HepG2 (cell line): ENCODE measurements around the gene MFSD6. TPM values are rescaled to one million over a fixed set of nuclear protein-coding genes. Genes with fewer than 3 reads are reported as not detected.
A peak's percentile ranks its signal among the peaks of the same experiment; 100 is the strongest.

Experiments used
- ATM ChIP-seq: fragments of 450-650 bp; IDR thresholded peaks from 2 replicates; pipeline ENCODE4 v1.7.1; 2017; ENCODE audit warnings: mild to moderate bottlenecking, borderline replicate concordance
- BRF2 ChIP-seq: sonication (generic); formaldehyde crosslinking; IDR thresholded peaks from 2 replicates; pipeline ENCODE4 v1.8.1; 2022; ENCODE audit warnings: mild to moderate bottlenecking, missing genetic modification reagents
- CREBL2 ChIP-seq: sonication (generic); formaldehyde crosslinking; IDR thresholded peaks from 2 replicates; pipeline ENCODE4 v1.8.1; 2023; ENCODE audit warnings: missing genetic modification reagents, mild to moderate bottlenecking, borderline replicate concordance
- FOXA3 ChIP-seq: IDR thresholded peaks from 2 replicates; pipeline ENCODE4 v1.6.1; 2016; ENCODE audit warnings: missing genetic modification reagents, missing compliant biosample characterization
- MXD4 ChIP-seq: IDR thresholded peaks from 2 replicates; pipeline ENCODE4 v1.6.1; 2016; ENCODE audit warnings: mild to moderate bottlenecking, missing biosample characterization, missing genetic modification reagents
- RFX3 ChIP-seq: IDR thresholded peaks from 2 replicates; pipeline ENCODE4 v1.6.1; 2016; ENCODE audit warnings: missing biosample characterization, missing genetic modification reagents
- SETDB1 ChIP-seq: sonication (generic); formaldehyde crosslinking; IDR thresholded peaks from 2 replicates; pipeline ENCODE4 v1.5.1; 2020; ENCODE audit warnings: missing genetic modification reagents, mild to moderate bottlenecking, borderline replicate concordance
- SOX5 ChIP-seq: IDR thresholded peaks from 2 replicates; pipeline ENCODE4 v1.6.1; 2016; ENCODE audit warnings: borderline replicate concordance
- SP4 ChIP-seq: sonication (generic); formaldehyde crosslinking; IDR thresholded peaks from 2 replicates; pipeline ENCODE4 v1.8.1; 2023; ENCODE audit warnings: mild to moderate bottlenecking, missing genetic modification reagents
- SRSF9 ChIP-seq: fragments of 200-400 bp; formaldehyde crosslinking; IDR thresholded peaks from 2 replicates; pipeline ENCODE4 v1.6.1; 2018; ENCODE audit warnings: borderline replicate concordance, mild to moderate bottlenecking, low read depth, low read length; ENCODE audit not compliant: insufficient read depth, poor library complexity, severe bottlenecking
- TFAP4 ChIP-seq: sonication (generic); IDR thresholded peaks from 2 replicates; pipeline ENCODE4 v1.6.1; 2016; ENCODE audit warnings: low read depth, borderline replicate concordance
- YY1 ChIP-seq: IDR thresholded peaks from 2 replicates; pipeline ENCODE4 v1.6.1; 2011; ENCODE audit warnings: low read length, low read depth, moderate library complexity, mild to moderate bottlenecking; ENCODE audit not compliant: insufficient read depth, insufficient replicate concordance
- ZBTB4 ChIP-seq: sonication (generic); formaldehyde crosslinking; IDR thresholded peaks from 2 replicates; pipeline ENCODE4 v1.4.0; 2020; ENCODE audit warnings: missing genetic modification reagents, mild to moderate bottlenecking, borderline replicate concordance
- ZC3H4 ChIP-seq: sonication (generic); formaldehyde crosslinking; IDR thresholded peaks from 2 replicates; pipeline ENCODE4 v1.4.0; 2020; ENCODE audit warnings: missing genetic modification reagents, borderline replicate concordance
- ZFP36L1 ChIP-seq: sonication (generic); formaldehyde crosslinking; IDR thresholded peaks from 2 replicates; pipeline ENCODE4 v1.8.0; 2022; ENCODE audit warnings: mild to moderate bottlenecking, missing genetic modification reagents, moderate library complexity
- ZFY ChIP-seq: sonication (generic); formaldehyde crosslinking; IDR thresholded peaks from 2 replicates; pipeline ENCODE4 v1.4.0; 2020; ENCODE audit warnings: missing genetic modification reagents
- ZNF124 ChIP-seq: sonication (generic); formaldehyde crosslinking; IDR thresholded peaks from 2 replicates; pipeline ENCODE4 v1.4.0; 2020; ENCODE audit warnings: missing genetic modification reagents
- ZNF160 ChIP-seq: sonication (generic); formaldehyde crosslinking; IDR thresholded peaks from 2 replicates; pipeline ENCODE4 v1.8.0; 2022; ENCODE audit warnings: mild to moderate bottlenecking, inconsistent platforms, missing genetic modification reagents
- ZNF235 ChIP-seq: sonication (generic); formaldehyde crosslinking; IDR thresholded peaks from 2 replicates; pipeline ENCODE4 v1.8.1; 2023; ENCODE audit warnings: mild to moderate bottlenecking, missing genetic modification reagents, borderline replicate concordance
- ZNF251 ChIP-seq: sonication (generic); formaldehyde crosslinking; IDR thresholded peaks from 2 replicates; pipeline ENCODE4 v1.9.0; 2021; ENCODE audit warnings: mild to moderate bottlenecking, missing genetic modification reagents
- ZNF362 ChIP-seq: sonication (generic); formaldehyde crosslinking; IDR thresholded peaks from 2 replicates; pipeline ENCODE4 v1.4.0; 2020; ENCODE audit warnings: missing genetic modification reagents, mild to moderate bottlenecking, borderline replicate concordance
- ZNF513 ChIP-seq: sonication (generic); formaldehyde crosslinking; conservative IDR thresholded peaks from 2 replicates; pipeline ENCODE4 v1.5.0; 2020; ENCODE audit warnings: missing genetic modification reagents
- ZNF546 ChIP-seq: sonication (generic); formaldehyde crosslinking; conservative IDR thresholded peaks from 2 replicates; pipeline ENCODE4 v1.8.1; 2023; ENCODE audit warnings: mild to moderate bottlenecking, missing genetic modification reagents
- ZNF761 ChIP-seq: sonication (generic); formaldehyde crosslinking; conservative IDR thresholded peaks from 2 replicates; pipeline ENCODE4 v1.4.0; 2020; ENCODE audit warnings: mild to moderate bottlenecking, missing genetic modification reagents
- polyA plus RNA-seq, 8 experiments: library from polyadenylated mRNA; depleted of rRNA in 3 of 8; stranded (reverse) in 7 of 8; unstranded in 1 of 8; fragments of >200 nt; fragmentation: Illumina TruSeq in 4 of 8; extraction: Trizol in 4 of 8; gene quantifications; 2 replicates each; pipeline versions ENCODE4 v1.2.1 to v1.2.3, GENCODE V29; 2011 to 2016; ENCODE audit warnings: low read depth in 4 of 8, missing spikeins in 1 of 8, mixed read lengths in 1 of 8; ENCODE audit not compliant: insufficient read depth in 1 of 8
- total RNA-seq, 5 experiments: library from RNA; depleted of rRNA; stranded (reverse); fragments of >200 nt; fragmentation: Illumina TruSeq; extraction: Trizol; gene quantifications; 2 replicates each; pipeline ENCODE4 v1.2.3, GENCODE V29; 2016; ENCODE audit warnings: low read depth in 1 of 5

The MFSD6 gene
- total and polyA plus RNA-seq, 2 of the 13 experiments (the other 11 are each of a cell fraction or from before 2014, with no cell fraction given), result 0.92 to 1.4 TPM

- TF ChIP-seq ZNF761 (CRISPR knock-in tag) (no peak), MXD4 (CRISPR knock-in tag) (no peak), ZNF160 (no peak), ZNF235 (CRISPR knock-in tag) (no peak), ZNF546 (CRISPR knock-in tag) (no peak), ZC3H4 (CRISPR knock-in tag) (no peak), ZFY (no peak), ZBTB4 (0 out of 2 replicates have a peak, but pooled peaks have one; percentile 30), ZNF251 (CRISPR knock-in tag) (no peak), ZFP36L1 (CRISPR knock-in tag) (no peak; the same call in 1 of the 2 replicates), ZNF513 (CRISPR knock-in tag) (no peak), ZNF124 (CRISPR knock-in tag) (no peak), TFAP4 (no peak), RFX3 (CRISPR knock-in tag) (no peak), ATM (no peak), YY1 (no peak), SETDB1 (no peak), SRSF9 (no peak), BRF2 (CRISPR knock-in tag) (no peak), SOX5 (no peak), CREBL2 (CRISPR knock-in tag) (no peak), ZNF362 (CRISPR knock-in tag) (no peak), SP4 (CRISPR knock-in tag) (no peak), FOXA3 (CRISPR knock-in tag) (peak; percentile 59)
Observed at GRCh38 chr2:190533968-190534309, 125.8 kb downstream of the MFSD6 start (continued).
